Stimulated activated CD4-positive, alpha-beta T cell treated with anti-CD3 and anti-CD28 coated beads, Interleukin-4, amount 100 ng/mL, for 24 hours (primary cell): ENCODE results near the gene CDH18.

Experiments
- DNase-seq: peaks from one replicate; pipeline ENCODE4 v3.0.0-alpha.2; 2020

CDH18 gene

GRCh38 chr5:19928562-19929421 is 59.2 kb downstream of the CDH18 start:
- no peak for DNase-seq

GRCh38 chr5:19927919-19928318 is 60.1 kb downstream of the CDH18 start:
- no peak for DNase-seq

DNA sequence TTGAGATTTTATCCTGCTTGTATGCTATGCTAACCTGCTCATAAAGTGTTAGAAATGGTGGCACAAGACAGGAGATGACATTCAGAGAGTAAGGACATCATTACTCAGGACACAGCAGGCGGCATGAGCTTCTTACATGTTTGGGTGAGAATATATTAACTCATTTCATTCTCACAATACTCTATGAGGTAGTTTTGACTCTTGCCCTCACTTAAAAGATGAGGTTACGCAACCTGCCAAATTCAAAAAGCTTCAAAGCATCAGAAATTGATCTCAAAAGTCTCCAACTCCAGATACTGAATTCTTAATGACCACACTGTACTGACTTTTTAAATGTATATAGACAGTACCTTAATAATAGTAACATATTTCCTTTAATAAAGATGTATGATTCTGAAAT is 60.8 kb downstream of the CDH18 start:
- no peak for DNase-seq

DNA sequence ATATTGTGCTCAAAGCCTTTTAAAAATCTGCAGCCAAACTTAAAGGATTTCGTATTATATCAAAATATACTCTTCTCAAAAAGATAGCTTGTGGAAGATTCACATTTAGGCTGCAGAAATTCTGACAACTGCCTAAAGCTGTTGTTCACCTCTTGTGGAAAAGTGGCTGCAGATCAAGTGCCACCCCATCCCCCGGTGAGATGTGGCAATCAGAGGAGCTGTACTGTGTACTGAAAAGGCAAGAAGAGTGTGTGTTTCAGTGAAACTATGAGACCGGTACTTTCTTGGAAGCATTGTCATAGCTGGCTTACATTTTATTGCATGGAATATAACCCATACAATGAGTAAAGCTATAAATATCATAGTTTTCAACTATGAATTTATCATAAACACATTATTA is 64.3 kb downstream of the CDH18 start:
- DNase-seq, result no peak

DNA sequence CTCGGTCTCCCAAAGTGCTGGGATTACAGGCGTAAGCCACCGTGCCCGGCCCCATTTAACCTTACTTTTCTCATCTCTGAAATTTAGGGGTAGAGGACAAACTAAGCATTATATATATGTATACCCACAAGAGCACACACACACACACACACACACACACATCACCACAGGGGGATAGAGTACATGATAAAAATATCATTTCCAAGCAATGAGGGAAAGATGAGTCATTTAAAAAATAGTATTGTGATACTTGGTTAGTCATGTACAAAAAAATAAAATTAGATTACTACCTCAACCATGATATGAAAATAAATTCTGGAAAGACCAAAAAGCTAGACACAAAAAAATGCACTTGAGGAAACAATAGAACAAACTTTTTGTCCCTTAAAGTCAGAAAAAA is 67.2 kb downstream of the CDH18 start:
- DNase-seq, result no peak

DNA sequence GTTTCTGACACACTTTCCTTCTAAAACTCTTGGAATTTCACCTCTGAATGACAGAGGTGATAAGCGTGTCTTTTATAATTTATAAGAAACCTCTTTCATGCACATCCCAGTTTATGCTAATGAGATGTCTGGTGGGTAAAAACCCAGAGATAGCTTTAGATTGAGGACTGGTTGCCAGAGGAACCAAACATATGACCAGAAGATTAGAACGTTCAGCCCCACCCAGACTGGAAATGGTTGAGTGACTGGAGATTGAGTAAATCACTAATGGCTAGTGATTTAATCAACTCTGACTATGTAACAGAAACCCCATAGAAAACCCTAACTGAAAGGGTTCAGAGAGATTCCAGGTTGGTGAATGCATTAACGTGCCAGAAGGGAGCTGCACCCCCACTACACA is 69.2 kb downstream of the CDH18 start:
- no peak for DNase-seq

GRCh38 chr5:19917588-19918122 is 70.3 kb downstream of the CDH18 start:
- no peak for DNase-seq

- DNase-seq, result no peak
Observed at GRCh38 chr5:19910136-19910535, 77.9 kb downstream of the CDH18 start.

- DNase-seq, result no peak
Observed at GRCh38 chr5:19904766-19905165, 83.2 kb downstream of the CDH18 start.

- DNase-seq, result no peak
Observed at GRCh38 chr5:19903611-19904010, 84.4 kb downstream of the CDH18 start.

- no peak for DNase-seq
Observed at GRCh38 chr5:19902316-19902934, 85.6 kb downstream of the CDH18 start.

GRCh38 chr5:19900269-19900668 is 87.7 kb downstream of the CDH18 start:
- no peak for DNase-seq

DNA sequence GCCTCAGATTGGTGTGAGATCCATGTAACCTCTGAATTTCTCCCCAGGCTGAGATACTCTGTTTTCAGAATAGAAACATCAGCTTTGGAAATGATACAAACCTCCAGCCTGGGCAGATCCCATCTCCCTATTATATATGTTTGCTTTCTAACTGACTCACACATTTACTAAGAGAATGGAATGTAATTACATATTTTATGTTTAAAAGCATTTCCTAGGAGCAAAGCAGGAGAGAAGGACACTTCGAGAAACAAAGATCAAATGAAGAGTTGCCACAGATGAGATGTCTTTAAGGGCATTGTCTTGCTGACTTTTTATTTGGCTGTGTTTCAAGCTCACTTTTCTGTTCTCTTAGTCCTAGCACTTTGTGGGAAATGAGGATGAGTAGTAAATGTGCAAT is 96.3 kb downstream of the CDH18 start:
- no peak for DNase-seq

DNA sequence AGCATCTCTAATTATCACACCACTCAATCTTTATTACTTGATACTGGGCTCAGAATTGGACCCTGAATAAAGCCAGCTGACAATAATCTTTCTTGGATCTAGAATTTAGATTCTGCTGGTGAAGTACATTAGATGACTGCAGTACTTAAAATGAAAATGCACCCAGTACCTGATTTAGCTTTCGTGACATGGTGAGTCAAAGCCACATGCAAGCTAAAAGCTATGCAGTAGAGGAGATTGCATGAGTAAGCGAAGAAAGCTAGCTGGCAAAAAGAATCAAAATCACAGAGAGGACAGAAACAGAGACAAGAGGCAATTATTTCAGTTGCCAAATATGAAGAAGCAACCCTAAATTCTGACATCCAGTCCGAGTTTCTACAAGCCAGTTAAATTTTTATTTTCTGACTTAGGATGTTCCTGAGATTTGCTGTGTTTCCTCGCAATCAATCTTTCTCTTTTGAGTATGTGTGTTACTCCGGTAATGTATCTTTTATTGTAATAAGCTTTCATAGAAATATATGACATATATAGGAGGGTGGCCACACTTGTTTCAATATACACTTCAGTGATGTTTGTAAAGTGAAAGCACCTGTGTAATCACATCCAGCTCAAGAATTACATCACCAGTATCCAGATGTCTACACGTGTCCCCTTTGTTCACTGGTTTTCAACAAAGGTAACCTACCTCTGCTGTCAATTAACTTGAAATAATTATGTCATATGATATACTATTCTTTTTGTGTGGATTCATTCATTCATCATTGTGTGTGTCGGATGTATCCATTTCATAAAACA is 101.7 kb downstream of the CDH18 start:
- DNase-seq, result no peak

DNA sequence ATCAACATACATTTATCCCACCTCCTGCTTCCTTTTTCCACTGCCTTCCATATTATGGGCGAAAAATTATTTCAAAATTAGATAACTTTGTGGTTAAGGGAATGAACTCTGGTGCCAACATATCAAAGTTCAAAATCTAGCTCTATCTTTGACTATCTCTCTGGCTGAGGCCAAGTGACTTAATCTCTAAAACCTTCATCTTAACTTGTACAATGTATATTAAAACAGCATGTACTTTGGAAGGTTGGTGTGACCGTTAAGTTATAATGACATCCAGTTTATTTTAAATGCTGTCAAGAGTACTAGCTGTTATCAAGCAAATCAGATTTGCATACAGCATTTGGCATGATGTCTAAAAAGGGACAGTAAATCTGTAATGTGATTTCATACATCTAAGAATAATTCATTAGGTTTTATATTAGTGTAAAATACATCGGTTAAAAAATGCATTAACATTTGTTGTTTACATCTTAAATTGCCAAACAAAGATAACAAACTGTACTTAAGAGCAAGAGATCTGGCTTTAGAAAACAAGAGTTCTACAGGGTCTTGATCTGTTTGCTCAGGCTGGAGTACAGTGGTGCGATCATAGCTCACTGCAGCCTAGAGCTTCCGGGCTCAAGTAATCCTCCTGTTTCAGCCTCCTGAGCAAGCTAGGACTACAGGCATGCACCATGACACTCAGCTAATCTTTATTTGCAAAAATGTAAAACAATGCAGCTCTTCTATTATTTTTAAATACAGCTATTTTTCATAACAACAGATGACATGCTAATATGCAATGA is 102.8 kb downstream of the CDH18 start:
- DNase-seq, result no peak

- DNase-seq, result no peak
Observed at GRCh38 chr5:19880859-19881436, 107.1 kb downstream of the CDH18 start.

DNA sequence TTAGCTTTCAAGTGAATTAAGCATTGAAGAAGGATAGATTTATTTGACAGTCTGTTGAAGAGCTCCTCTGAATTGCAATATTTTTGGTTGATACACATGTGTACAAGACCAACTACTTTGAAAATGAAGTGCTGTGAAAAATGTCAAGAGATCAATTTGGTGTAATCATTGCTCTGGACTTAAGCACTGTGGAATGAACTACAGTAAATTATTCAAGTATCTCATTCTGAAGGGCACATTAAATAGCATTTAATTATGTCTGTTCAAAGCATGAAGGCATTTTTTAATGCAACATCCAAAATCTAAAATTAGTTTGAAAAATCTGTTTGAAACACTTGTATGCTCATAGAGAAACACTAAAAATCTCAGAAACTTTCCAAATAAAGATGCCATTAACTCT is 107.5 kb downstream of the CDH18 start:
- no peak for DNase-seq

DNA sequence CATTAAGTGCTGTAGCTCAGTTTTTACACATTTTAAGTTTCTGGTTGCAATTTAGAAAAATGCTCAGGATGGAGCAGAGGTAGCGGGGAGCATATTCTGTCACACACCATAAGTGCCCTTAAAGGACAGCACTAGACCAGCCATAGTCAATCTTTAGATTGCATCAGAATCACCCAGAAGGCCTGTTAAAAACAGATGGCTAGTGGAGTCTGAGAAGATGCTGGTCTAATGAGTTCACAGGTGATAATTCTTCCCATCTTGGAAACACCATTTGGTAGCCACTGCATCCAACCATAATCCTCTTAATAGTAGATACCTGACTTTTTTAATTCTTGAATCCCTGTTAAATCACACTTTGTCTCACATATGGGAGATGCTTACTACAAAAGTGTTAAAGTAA is 113.2 kb downstream of the CDH18 start:
- no peak for DNase-seq

DNA sequence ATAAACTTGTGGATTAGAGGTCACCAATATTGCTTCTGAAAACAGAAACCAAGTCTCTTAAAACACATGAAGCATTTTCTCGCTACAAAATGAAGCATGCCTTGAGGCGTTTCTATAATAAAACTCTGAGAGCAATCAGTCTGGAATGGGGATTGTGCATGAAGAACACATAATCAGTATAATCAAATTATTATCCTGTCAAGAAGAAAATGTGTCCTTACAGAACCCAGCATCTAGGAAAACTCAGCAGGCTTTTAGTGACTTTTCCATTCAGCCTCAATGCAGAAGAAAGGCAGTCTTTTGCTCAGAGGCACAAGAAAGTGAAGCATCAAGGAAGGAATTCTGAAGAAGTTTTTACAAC is 121.9 kb downstream of the CDH18 start:
- DNase-seq, result no peak

GRCh38 chr5:19865336-19866089 is 122.5 kb downstream of the CDH18 start:
- DNase-seq, result no peak

- DNase-seq, result no peak
Observed at GRCh38 chr5:19862711-19863110, 125.3 kb downstream of the CDH18 start.

DNA sequence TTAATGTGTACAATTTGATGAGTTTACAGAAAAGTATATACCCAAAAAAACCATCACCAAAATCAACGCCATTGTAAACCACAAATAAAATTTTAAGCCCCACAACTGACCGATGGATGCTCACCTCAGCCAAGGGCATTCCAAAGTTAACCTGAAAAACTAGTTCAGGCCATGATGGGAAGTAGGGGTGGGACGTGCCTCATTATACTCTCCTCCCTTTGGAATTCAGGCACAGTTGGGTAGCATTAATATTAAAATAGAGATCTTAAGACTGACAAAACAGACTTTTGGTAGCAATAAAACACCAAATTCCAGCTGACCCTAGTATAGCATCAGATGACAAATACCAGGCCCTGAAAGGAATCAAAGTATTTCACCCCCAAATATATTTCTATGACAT is 129.0 kb downstream of the CDH18 start:
- no peak for DNase-seq
